Muscle layer of colon (tissue), 2 donors: Measurements from ENCODE around the gene DAB2.
"Not testable (repeated sequence)": the region's sequence is repeated elsewhere in the genome, so short reads cannot be mapped to it uniquely, and the experiment has no call there.

Experiments used
- H3K27ac ChIP-seq: one replicate; pipeline ENCODE4 v1.7.0; 2013; ENCODE audit warnings: low read depth, mild to moderate bottlenecking, low read length, moderate library complexity
- H3K27me3 ChIP-seq, 2 donors: one replicate each; pipeline ENCODE4 v1.7.0; 2013; ENCODE audit warnings: low read length in 2 of 2, mild to moderate bottlenecking in 2 of 2; ENCODE audit not compliant: insufficient read depth in 2 of 2, control insufficient read depth in 1 of 2
- H3K36me3 ChIP-seq: one replicate; pipeline ENCODE4 v1.7.0; 2013; ENCODE audit warnings: mild to moderate bottlenecking, low read length; ENCODE audit not compliant: insufficient read depth
- H3K4me1 ChIP-seq: one replicate; pipeline ENCODE4 v1.7.0; 2013; ENCODE audit warnings: mild to moderate bottlenecking, low read length; ENCODE audit not compliant: insufficient read depth
- H3K4me3 ChIP-seq, 2 donors: one replicate each; pipeline ENCODE4 v1.7.0; 2013; ENCODE audit warnings: low read length in 2 of 2, low read depth in 1 of 2, mild to moderate bottlenecking in 1 of 2, moderate library complexity in 1 of 2
- H3K9ac ChIP-seq: one replicate; pipeline ENCODE4 v1.7.0; 2013; ENCODE audit warnings: low read length
- H3K9me3 ChIP-seq: one replicate; pipeline ENCODE4 v1.7.0; 2013; ENCODE audit warnings: mild to moderate bottlenecking, low read length
- donor health status: abdominal sarcoma.
- donor health status: Adenocarcinoma of cecum.

Gene DAB2

DNA sequence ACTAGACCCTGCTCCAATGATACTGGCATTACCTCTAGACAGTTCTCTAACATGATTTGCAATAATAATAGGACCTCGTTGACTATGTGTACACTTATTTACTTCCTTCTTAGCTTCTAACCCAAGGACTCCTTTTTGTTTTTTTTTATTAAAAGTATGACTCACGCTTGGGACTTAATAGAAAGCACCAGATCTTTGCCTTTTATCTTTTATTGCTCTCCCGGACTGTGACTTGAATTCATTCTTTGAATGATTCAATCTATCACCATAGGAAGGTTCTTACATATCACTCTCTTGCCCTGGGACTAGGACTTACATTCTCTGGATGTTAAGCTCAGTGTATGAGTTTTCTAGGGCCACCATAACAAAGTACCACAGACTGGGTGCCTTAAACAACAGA is 69.5 kb downstream of the DAB2 start:
- H3K9me3 ChIP-seq, result no peaks in the 10 kb centered on the region
- H3K4me3 ChIP-seq, result no peak overlapping the region
- no peak overlapping the region for H3K9ac ChIP-seq
- no peak overlapping the region for H3K27ac ChIP-seq
- no peaks in the 10 kb centered on the region for H3K36me3 ChIP-seq
- H3K4me1 ChIP-seq, result no peaks in the 10 kb centered on the region
- H3K27me3 ChIP-seq, result no peaks in the 10 kb centered on the region

- no peaks in the 10 kb centered on the region for H3K36me3 ChIP-seq
- no peak overlapping the region for H3K27ac ChIP-seq
- H3K4me1 ChIP-seq, result no peaks in the 10 kb centered on the region
- no peak overlapping the region for H3K9ac ChIP-seq
- H3K4me3 ChIP-seq, result no peak overlapping the region
- H3K27me3 ChIP-seq, result no peaks in the 10 kb centered on the region
- H3K9me3 ChIP-seq, result no peaks in the 10 kb centered on the region
Observed at GRCh38 chr5:39353717-39354399, 70.9 kb downstream of the DAB2 start.

- Histone ChIP-seq H3K36me3 (no peaks in the 10 kb centered on the region), H3K4me3 (no peak overlapping the region), H3K4me1 (no peaks in the 10 kb centered on the region), H3K9me3 (no peaks in the 10 kb centered on the region), H3K27me3 (no peaks in the 10 kb centered on the region), H3K9ac (no peak overlapping the region), H3K27ac (no peak overlapping the region)
Observed at GRCh38 chr5:39352951-39353350, 71.8 kb downstream of the DAB2 start.

- Histone ChIP-seq H3K9ac (no peak overlapping the region), H3K4me3 (no peak overlapping the region), H3K27me3 (no peaks in the 10 kb centered on the region), H3K9me3 (no peaks in the 10 kb centered on the region), H3K4me1 (no peaks in the 10 kb centered on the region), H3K36me3 (no peaks in the 10 kb centered on the region), H3K27ac (no peak overlapping the region)
Observed at GRCh38 chr5:39352170-39352569, 72.6 kb downstream of the DAB2 start.

GRCh38 chr5:39349484-39349883 is 75.3 kb downstream of the DAB2 start:
- Histone ChIP-seq H3K27ac (no peak overlapping the region), H3K4me1 (no peaks in the 10 kb centered on the region), H3K27me3 (no peaks in the 10 kb centered on the region), H3K9ac (no peak overlapping the region), H3K36me3 (no peaks in the 10 kb centered on the region), H3K9me3 (no peaks in the 10 kb centered on the region), H3K4me3 (no peak overlapping the region)

DNA sequence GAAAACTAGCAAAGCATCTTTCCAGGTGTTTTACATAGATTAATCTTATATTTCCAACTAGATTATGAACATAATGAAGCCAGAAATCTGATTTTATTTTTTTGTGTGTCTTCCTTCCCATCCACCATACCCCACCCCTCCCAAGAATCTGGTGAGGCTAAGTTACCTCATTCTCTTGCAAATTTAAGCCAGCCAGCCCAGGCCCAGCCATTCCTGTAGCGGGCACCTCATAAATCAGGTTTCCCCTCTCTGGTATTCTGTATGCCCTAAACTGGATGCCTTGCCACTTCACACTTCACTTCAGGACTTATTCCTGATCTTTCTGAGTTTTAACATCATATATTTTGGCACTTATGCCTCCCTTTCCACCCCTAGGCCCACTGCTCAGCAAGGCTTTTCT is 82.3 kb downstream of the DAB2 start:
- Histone ChIP-seq H3K9ac (no peak overlapping the region), H3K4me1 (no peaks in the 10 kb centered on the region), H3K27ac (no peak overlapping the region), H3K9me3 (no peaks in the 10 kb centered on the region), H3K4me3 (no peak overlapping the region), H3K36me3 (no peaks in the 10 kb centered on the region), H3K27me3 (no peaks in the 10 kb centered on the region)

DNA sequence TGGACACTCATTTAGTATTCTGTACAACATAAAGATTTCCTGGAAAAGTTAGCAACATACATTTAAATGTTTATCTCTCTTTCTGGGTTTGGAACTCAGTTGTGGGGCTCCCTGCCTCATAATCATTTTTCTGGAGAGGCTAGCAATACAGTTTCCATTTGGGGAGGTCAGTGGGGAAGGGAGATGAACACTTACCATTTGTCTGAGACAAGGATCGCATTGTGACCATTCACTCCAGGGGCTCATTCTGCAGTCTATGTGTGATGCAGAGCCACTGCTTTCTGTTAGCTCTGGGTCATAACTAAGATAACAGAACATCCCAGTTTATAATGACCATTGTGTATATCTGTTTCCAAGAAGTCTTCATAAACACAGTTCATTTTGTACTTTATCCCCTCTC is 82.9 kb downstream of the DAB2 start:
- no peaks in the 10 kb centered on the region for H3K9me3 ChIP-seq
- no peak overlapping the region for H3K9ac ChIP-seq
- no peaks in the 10 kb centered on the region for H3K36me3 ChIP-seq
- H3K27me3 ChIP-seq, result no peaks in the 10 kb centered on the region
- no peaks in the 10 kb centered on the region for H3K4me1 ChIP-seq
- no peak overlapping the region for H3K4me3 ChIP-seq
- no peak overlapping the region for H3K27ac ChIP-seq

GRCh38 chr5:39340506-39340905 is 84.3 kb downstream of the DAB2 start:
- Histone ChIP-seq H3K27ac (no peak overlapping the region), H3K4me1 (no peaks in the 10 kb centered on the region), H3K4me3 (no peak overlapping the region), H3K9me3 (no peaks in the 10 kb centered on the region), H3K27me3 (no peaks in the 10 kb centered on the region), H3K36me3 (no peaks in the 10 kb centered on the region), H3K9ac (no peak overlapping the region)

DNA sequence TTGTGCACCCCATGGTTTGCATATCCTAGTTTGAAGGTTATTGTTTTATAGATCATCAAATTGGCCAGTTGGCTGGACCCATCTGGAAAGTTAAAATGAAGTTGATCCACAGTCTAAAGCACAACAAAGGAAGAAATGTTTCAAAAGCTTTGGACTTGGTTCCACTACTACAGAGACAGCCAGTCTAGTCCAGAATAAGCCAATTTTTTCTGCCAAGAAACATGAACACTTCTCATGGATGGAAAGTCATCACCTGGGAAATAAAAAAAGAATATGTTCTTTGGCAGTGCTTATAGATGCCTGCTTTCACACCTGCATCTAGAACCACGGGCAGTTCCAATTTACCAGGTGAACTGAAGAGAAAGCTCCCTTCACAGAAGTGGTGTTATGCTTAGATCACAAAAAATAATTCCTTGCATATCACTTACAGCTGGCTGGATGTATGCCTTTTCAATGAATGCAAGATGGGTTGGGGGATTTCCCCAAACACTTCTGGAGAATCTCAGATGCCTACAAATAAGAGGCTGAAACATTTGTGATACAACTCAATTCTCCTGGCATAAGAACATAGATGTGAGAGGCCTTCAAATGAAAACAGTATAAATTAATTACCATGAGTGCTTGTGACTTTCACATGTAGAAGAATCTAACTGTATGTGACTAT is 87.4 kb downstream of the DAB2 start:
- Histone ChIP-seq H3K9me3 (no peaks in the 10 kb centered on the region), H3K4me3 (no peak overlapping the region), H3K9ac (no peak overlapping the region), H3K4me1 (no peaks in the 10 kb centered on the region), H3K27me3 (no peaks in the 10 kb centered on the region), H3K27ac (no peak overlapping the region), H3K36me3 (no peaks in the 10 kb centered on the region)

- H3K9me3 ChIP-seq, H3K9ac ChIP-seq, H3K27me3 ChIP-seq, H3K4me1 ChIP-seq, H3K27ac ChIP-seq, H3K36me3 ChIP-seq, H3K4me3 ChIP-seq: not testable (repeated sequence)
Observed at GRCh38 chr5:39334296-39334695, 90.5 kb downstream of the DAB2 start.

DNA sequence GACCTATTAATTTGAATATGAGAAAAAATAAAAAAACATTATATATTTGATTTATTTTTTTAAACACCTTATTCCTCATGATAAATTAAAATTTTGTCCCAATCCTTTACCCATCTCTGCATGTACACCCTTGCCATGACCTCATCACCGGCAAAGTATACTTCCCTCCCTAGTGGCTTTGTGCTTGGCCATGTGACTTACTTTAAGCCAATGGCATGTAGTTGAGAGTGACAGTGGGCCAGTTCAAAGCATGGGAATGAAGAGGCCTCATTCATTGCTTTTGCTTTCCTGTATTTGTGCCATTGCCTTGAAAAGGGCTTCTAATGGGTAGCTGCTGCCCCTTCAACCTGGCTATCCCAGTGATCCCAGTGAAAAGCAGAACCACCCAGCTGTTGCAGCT is 91.7 kb downstream of the DAB2 start:
- H3K9ac ChIP-seq, result no peak overlapping the region
- H3K27me3 ChIP-seq, result no peaks in the 10 kb centered on the region
- H3K9me3 ChIP-seq, result no peaks in the 10 kb centered on the region
- H3K4me3 ChIP-seq, result no peak overlapping the region
- H3K36me3 ChIP-seq, result no peaks in the 10 kb centered on the region
- H3K27ac ChIP-seq, result no peak overlapping the region
- no peaks in the 10 kb centered on the region for H3K4me1 ChIP-seq

GRCh38 chr5:39331861-39332381 is 92.9 kb downstream of the DAB2 start:
- Histone ChIP-seq H3K4me1 (no peaks in the 10 kb centered on the region), H3K9ac (no peak overlapping the region), H3K36me3 (no peaks in the 10 kb centered on the region), H3K27me3 (no peaks in the 10 kb centered on the region), H3K9me3 (no peaks in the 10 kb centered on the region), H3K4me3 (no peak overlapping the region), H3K27ac (no peak overlapping the region)
